Natural killer cell (primary cell): ENCODE measurements around the gene BAHD1. TPM values are rescaled to one million over a fixed set of nuclear protein-coding genes. Genes with fewer than 3 reads are reported as not detected.

Source experiments
- ATAC-seq, 3 donors: fragments of 150-1000 bp in 2 of 3; fragments of 200-7000 bp in 1 of 3; cut with Tn5 transposase; 1 replicate in 1 of 3; 2 replicates in 2 of 3; pipeline ENCODE4 v1.10.0; 2021; ENCODE audit warnings: mild to moderate bottlenecking in 2 of 3, moderate library complexity in 2 of 3
- DNase-seq, 2 donors: peaks; one replicate each; pipeline versions ENCODE4 v3.0.0 to v3.0.0-alpha.2; 2013 to 2021; ENCODE audit warnings: mixed read lengths in 1 of 2
- H3K27ac ChIP-seq: one replicate; pipeline ENCODE4 v1.5.1; 2013; ENCODE audit warnings: mild to moderate bottlenecking, low read length
- H3K27me3 ChIP-seq: one replicate; pipeline ENCODE4 v1.6.1; 2013; ENCODE audit warnings: low read length; ENCODE audit not compliant: control insufficient read depth, insufficient read depth
- H3K36me3 ChIP-seq: one replicate; pipeline ENCODE4 v1.6.1; 2013; ENCODE audit warnings: low read length; ENCODE audit not compliant: control insufficient read depth, insufficient read depth
- H3K4me1 ChIP-seq: one replicate; pipeline ENCODE4 v1.6.1; 2013; ENCODE audit warnings: low read length; ENCODE audit not compliant: control insufficient read depth, insufficient read depth
- H3K4me3 ChIP-seq: one replicate; pipeline ENCODE4 v1.5.1; 2013; ENCODE audit warnings: low read length
- H3K9me3 ChIP-seq: one replicate; pipeline ENCODE4 v1.6.1; 2013; ENCODE audit warnings: low read length; ENCODE audit not compliant: control insufficient read depth, insufficient read depth
- H3K27ac Mint-ChIP-seq, 2 donors: one replicate each; pipeline ENCODE4 v1.8.0; 2022; ENCODE audit warnings: mild to moderate bottlenecking in 2 of 2, mixed read lengths in 2 of 2, moderate library complexity in 1 of 2
- H3K27me3 Mint-ChIP-seq, 2 donors: one replicate each; pipeline ENCODE4 v1.8.0; 2022; ENCODE audit warnings: low read depth in 2 of 2, mixed read lengths in 2 of 2
- H3K36me3 Mint-ChIP-seq: one replicate; pipeline ENCODE4 v1.8.0; 2022; ENCODE audit warnings: mixed read lengths
- H3K4me1 Mint-ChIP-seq, 2 donors: one replicate each; pipeline ENCODE4 v1.8.0; 2022; ENCODE audit warnings: mixed read lengths in 2 of 2
- H3K4me3 Mint-ChIP-seq: one replicate; pipeline ENCODE4 v1.8.0; 2022; ENCODE audit warnings: mild to moderate bottlenecking, moderate library complexity, mixed read lengths
- H3K9me3 Mint-ChIP-seq, 2 donors: one replicate each; pipeline ENCODE4 v1.8.0; 2022; ENCODE audit warnings: mixed read lengths in 2 of 2
- WGBS: methylation state at CpG from one replicate; pipeline ENCODE4 v1.1.7; 2013; ENCODE audit warnings: missing lambda C conversion rate; ENCODE audit not compliant: insufficient coverage; 5-methylcytosine and 5-hydroxymethylcytosine counted together
- intact Hi-C: fragments of 100-400 bp; cut with micrococcal nuclease; formaldehyde crosslinking; loops from one replicate; pipeline ENCODE4 v1.14.2; 2022
- total RNA-seq, 4 donors: library from RNA; stranded (reverse); fragments of 120-200 nt in 1 of 4; gene quantifications; one replicate each; pipeline versions ENCODE4 v1.2.3 to v1.2.4, GENCODE V29; 2013 to 2022
- TF ChIP-seq, protein P1 (sequence below): fragments of 200-600 bp; IDR thresholded peaks from one replicate; pipeline ENCODE4 v1.8.0; 2022; ENCODE audit warnings: antibody characterized with exemption

BAHD1 gene
- total RNA-seq, 3 donors from 2014 or later (not counting 1 experiment from before 2014, with no cell fraction given): 29.4 to 48.9 (median 41.8) TPM

DNA sequence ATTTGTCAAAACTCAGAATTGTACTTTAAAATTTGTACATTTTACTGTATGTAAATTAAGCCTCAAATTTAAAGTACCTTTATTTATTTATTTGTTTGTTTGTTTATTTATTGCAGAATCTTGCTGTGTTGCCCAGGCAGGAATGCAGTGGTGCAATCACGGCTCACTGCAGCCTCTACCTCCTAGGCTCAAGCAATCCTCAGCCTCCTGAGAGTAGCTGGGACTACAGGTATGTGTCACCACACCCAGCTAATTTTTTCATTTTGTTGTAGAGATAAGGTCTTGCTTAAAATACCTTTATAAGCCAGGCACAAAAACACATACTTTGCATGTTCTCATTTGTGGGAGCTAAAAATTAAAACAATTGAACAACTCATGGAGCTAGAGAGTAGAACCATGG lies 67.5 kb downstream of the BAHD1 start:
- Histone ChIP-seq H3K27me3 (peaks cover 30% of the 10 kb centered on the region), H3K27ac (no peak overlapping the region), H3K4me1 (peaks cover 20% of the 10 kb centered on the region), H3K36me3 (no peaks in the 10 kb centered on the region), H3K4me3 (no peak overlapping the region), H3K9me3 (no peaks in the 10 kb centered on the region)
- no peak for ATAC-seq
- H3K4me1 Mint-ChIP-seq: peaks cover 25 to 30% of the 10 kb centered on the region in 2 donors
- DNase-seq: no peak
- TF ChIP-seq, protein P1, sequence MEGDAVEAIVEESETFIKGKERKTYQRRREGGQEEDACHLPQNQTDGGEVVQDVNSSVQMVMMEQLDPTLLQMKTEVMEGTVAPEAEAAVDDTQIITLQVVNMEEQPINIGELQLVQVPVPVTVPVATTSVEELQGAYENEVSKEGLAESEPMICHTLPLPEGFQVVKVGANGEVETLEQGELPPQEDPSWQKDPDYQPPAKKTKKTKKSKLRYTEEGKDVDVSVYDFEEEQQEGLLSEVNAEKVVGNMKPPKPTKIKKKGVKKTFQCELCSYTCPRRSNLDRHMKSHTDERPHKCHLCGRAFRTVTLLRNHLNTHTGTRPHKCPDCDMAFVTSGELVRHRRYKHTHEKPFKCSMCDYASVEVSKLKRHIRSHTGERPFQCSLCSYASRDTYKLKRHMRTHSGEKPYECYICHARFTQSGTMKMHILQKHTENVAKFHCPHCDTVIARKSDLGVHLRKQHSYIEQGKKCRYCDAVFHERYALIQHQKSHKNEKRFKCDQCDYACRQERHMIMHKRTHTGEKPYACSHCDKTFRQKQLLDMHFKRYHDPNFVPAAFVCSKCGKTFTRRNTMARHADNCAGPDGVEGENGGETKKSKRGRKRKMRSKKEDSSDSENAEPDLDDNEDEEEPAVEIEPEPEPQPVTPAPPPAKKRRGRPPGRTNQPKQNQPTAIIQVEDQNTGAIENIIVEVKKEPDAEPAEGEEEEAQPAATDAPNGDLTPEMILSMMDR: no peak
- H3K27ac Mint-ChIP-seq: no peak overlapping the region
- peaks cover 40 to 58% of the 10 kb centered on the region in 2 donors for H3K27me3 Mint-ChIP-seq
- H3K4me3 Mint-ChIP-seq: no peak overlapping the region
- no peaks in the 10 kb centered on the region for H3K36me3 Mint-ChIP-seq
- WGBS: 80% methylated on average over 1 of the region's 1 CpG
- intact Hi-C loops: loop anchor here (5.0 kb wide), 1 partner anchor 66 kb away; the partner anchor contains the start of gene BAHD1
- no peaks in the 10 kb centered on the region for H3K9me3 Mint-ChIP-seq

DNA sequence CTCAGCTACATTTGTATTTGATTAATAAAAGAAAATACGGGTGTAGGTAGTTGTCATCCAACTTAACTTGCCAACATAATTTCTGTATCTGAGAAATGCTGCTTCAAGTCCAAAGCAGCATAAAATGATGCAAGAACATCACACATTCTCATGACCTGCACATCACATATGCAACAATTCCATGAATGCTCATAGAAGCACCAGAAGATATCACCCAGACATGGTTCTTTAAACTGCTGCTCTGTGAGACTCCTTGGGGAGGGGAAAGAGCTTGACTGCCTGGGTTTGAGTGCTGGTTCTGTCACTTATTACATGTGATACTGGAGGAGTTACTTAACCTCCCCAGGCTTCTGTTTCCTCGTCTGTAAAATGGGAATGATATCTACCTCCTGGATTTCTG lies 69.4 kb downstream of the BAHD1 start:
- Mint-ChIP-seq H3K36me3 (no peaks in the 10 kb centered on the region), H3K27me3 (peaks cover 44 to 66% of the 10 kb centered on the region in 2 donors), H3K9me3 (no peaks in the 10 kb centered on the region), H3K4me1 (peaks cover 25 to 30% of the 10 kb centered on the region in 2 donors), H3K27ac (no peak overlapping the region), H3K4me3 (peak overlapping the region; percentile 56)
- Histone ChIP-seq H3K4me3 (no peak overlapping the region), H3K27ac (no peak overlapping the region), H3K9me3 (no peaks in the 10 kb centered on the region), H3K36me3 (no peaks in the 10 kb centered on the region), H3K4me1 (peaks cover 20% of the 10 kb centered on the region), H3K27me3 (peaks cover 28% of the 10 kb centered on the region)
- intact Hi-C loops: no loop called here
- DNase-seq (no peak), ATAC-seq (no peak)
- TF ChIP-seq, protein P1: no peak
- WGBS: 79% methylated on average over 2 of the region's 2 CpGs

DNA sequence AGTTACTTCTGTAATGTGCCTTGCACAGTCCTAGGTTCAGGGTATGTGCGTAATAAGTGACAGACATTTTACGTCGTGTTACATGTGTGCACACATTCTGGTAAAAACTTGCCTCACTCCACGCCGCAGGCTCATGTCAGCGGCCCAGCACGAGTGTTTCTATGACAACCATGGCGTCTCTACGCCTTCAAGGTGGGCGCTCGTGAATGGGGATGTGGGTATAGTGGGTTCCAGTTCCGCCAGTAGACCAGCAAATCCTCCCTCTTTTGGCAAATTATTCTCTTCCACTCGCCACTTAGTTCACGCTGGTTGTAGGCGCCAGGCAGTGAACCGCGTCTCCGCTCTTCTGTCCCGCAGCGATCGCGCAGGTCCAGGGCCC lies 70.3 kb downstream of the BAHD1 start:
- TF ChIP-seq, protein P1: no peak
- peaks cover 25 to 30% of the 10 kb centered on the region in 2 donors for H3K4me1 Mint-ChIP-seq

More for the DNA sequence above, 70.3 kb downstream of the BAHD1 start:
- Histone ChIP-seq H3K27ac (no peak overlapping the region), H3K4me3 (peak overlapping the region; percentile 20), H3K4me1 (peaks cover 20% of the 10 kb centered on the region), H3K27me3 (peaks cover 28% of the 10 kb centered on the region), H3K36me3 (no peaks in the 10 kb centered on the region), H3K9me3 (no peaks in the 10 kb centered on the region)
- no peaks in the 10 kb centered on the region for H3K36me3 Mint-ChIP-seq
- H3K4me3 Mint-ChIP-seq: peak overlapping the region; percentile 87
- 8% methylated on average over 19 of the region's 22 CpGs for WGBS
- intact Hi-C loops: no loop called here
- H3K27ac Mint-ChIP-seq: peak overlapping the region in 1 of 2 donors; percentile 71
- H3K9me3 Mint-ChIP-seq: no peaks in the 10 kb centered on the region
- ATAC-seq (peak; percentile 54 to 64 (median 58)), DNase-seq (peak in 1 of 2 donors; percentile 54)
- H3K27me3 Mint-ChIP-seq: peaks cover 42 to 66% of the 10 kb centered on the region in 2 donors
